OCI-LY3 (cell line): ENCODE data around the gene TDRD15.

Experiments
- EZH2phosphoT487 ChIP-seq: fragments of 200-600 bp; shearing (Covaris generic); IDR thresholded peaks from 2 replicates; pipeline ENCODE4 v1.6.1; 2018; ENCODE audit warnings: antibody characterized with exemption, mixed run types, low read depth
- TF ChIP-seq, protein P1 (sequence below): fragments of 200-600, 300-600 bp; sonication (generic); IDR thresholded peaks from 2 replicates; pipeline ENCODE4 v1.5.1; 2014; ENCODE audit warnings: antibody characterized with exemption, low read length, low read depth

- TF ChIP-seq, protein P1, sequence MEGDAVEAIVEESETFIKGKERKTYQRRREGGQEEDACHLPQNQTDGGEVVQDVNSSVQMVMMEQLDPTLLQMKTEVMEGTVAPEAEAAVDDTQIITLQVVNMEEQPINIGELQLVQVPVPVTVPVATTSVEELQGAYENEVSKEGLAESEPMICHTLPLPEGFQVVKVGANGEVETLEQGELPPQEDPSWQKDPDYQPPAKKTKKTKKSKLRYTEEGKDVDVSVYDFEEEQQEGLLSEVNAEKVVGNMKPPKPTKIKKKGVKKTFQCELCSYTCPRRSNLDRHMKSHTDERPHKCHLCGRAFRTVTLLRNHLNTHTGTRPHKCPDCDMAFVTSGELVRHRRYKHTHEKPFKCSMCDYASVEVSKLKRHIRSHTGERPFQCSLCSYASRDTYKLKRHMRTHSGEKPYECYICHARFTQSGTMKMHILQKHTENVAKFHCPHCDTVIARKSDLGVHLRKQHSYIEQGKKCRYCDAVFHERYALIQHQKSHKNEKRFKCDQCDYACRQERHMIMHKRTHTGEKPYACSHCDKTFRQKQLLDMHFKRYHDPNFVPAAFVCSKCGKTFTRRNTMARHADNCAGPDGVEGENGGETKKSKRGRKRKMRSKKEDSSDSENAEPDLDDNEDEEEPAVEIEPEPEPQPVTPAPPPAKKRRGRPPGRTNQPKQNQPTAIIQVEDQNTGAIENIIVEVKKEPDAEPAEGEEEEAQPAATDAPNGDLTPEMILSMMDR, result no peak
- no peak for TF ChIP-seq EZH2phosphoT487
These were observed 18.4 kb downstream of the TDRD15 start for GRCh38 chr2:21142149-21142548.
